Keratinocyte (primary cell): ENCODE measurements around the gene ACVR1C. TPM values are rescaled to one million over a fixed set of nuclear protein-coding genes. Genes with fewer than 3 reads are reported as not detected.

Source experiments
- DNase-seq: peaks from one replicate; pipeline ENCODE4 v3.0.0-alpha.2; 2011; ENCODE audit warnings: low read depth, missing footprints, low spot score
- FAIRE-seq: peaks from 2 replicates; lab custom pipeline; 2011; peaks lifted over from hg19 to GRCh38; lab: Jason Lieb, UNC
- H2AFZ ChIP-seq: 2 replicates; pipeline ENCODE4 v1.6.0; 2012; ENCODE audit warnings: low read length, control low read depth, inconsistent platforms; ENCODE audit not compliant: control insufficient read depth
- H3K27ac ChIP-seq: 2 replicates; pipeline ENCODE4 v1.5.1; 2011; ENCODE audit warnings: low read length; ENCODE audit not compliant: control insufficient read depth, insufficient read depth
- H3K27me3 ChIP-seq: 3 replicates; pipeline ENCODE4 v1.6.0; 2011; ENCODE audit warnings: low read length; ENCODE audit not compliant: control insufficient read depth, insufficient read depth; ENCODE audit errors: extremely low read depth
- H3K36me3 ChIP-seq, 2 experiments: 2 replicates in 1 of 2; 3 replicates in 1 of 2; pipeline ENCODE4 v1.5.1; 2011; ENCODE audit warnings: low read length in 2 of 2, mild to moderate bottlenecking in 1 of 2; ENCODE audit not compliant: control insufficient read depth in 2 of 2, insufficient read depth in 2 of 2; ENCODE audit errors: extremely low read depth in 1 of 2
- H3K4me1 ChIP-seq: 3 replicates; pipeline ENCODE4 v1.5.1; 2011; ENCODE audit warnings: low read length; ENCODE audit not compliant: control insufficient read depth, insufficient read depth; ENCODE audit errors: extremely low read depth
- H3K4me2 ChIP-seq: 3 replicates; pipeline ENCODE4 v1.6.0; 2011; ENCODE audit warnings: low read depth, low read length; ENCODE audit not compliant: control insufficient read depth, insufficient read depth; ENCODE audit errors: extremely low read depth
- H3K4me3 ChIP-seq, 3 experiments: fragments of 200-600 bp in 1 of 3; sonication (generic) in 1 of 3; 2 replicates in 2 of 3; 3 replicates in 1 of 3; pipeline ENCODE4 v1.5.1; 2011 to 2016; ENCODE audit warnings: low read length in 3 of 3, mild to moderate bottlenecking in 3 of 3, control low read depth in 2 of 3, inconsistent platforms in 1 of 3, low read depth in 1 of 3, mixed read lengths in 1 of 3, mixed run types in 1 of 3, moderate library complexity in 1 of 3; ENCODE audit not compliant: control insufficient read depth in 2 of 3, insufficient read depth in 2 of 3; ENCODE audit errors: extremely low read depth in 1 of 3
- H3K79me2 ChIP-seq: 2 replicates; pipeline ENCODE4 v1.6.0; 2012; ENCODE audit warnings: low read length; ENCODE audit not compliant: control insufficient read depth, insufficient read depth
- H3K9ac ChIP-seq: 3 replicates; pipeline ENCODE4 v1.6.0; 2011; ENCODE audit warnings: low read length; ENCODE audit not compliant: control insufficient read depth, insufficient read depth; ENCODE audit errors: extremely low read depth
- H3K9me1 ChIP-seq: 3 replicates; pipeline ENCODE4 v1.6.0; 2011; ENCODE audit warnings: low read length; ENCODE audit not compliant: control insufficient read depth, insufficient read depth; ENCODE audit errors: extremely low read depth
- H3K9me3 ChIP-seq: 2 replicates; pipeline ENCODE4 v1.5.1; 2012; ENCODE audit warnings: low read depth, low read length; ENCODE audit not compliant: control insufficient read depth
- H4K20me1 ChIP-seq: 3 replicates; pipeline ENCODE4 v1.6.0; 2011; ENCODE audit warnings: low read length; ENCODE audit not compliant: control insufficient read depth, insufficient read depth; ENCODE audit errors: extremely low read depth
- CTCF ChIP-seq, 3 experiments: IDR thresholded peaks in 1 of 3; conservative IDR thresholded peaks in 1 of 3; optimal IDR thresholded peaks in 1 of 3; 2 replicates in 2 of 3; 3 replicates in 1 of 3; pipeline versions ENCODE3 to v1.5.1; 2011; ENCODE audit warnings: low read length in 3 of 3, mild to moderate bottlenecking in 3 of 3, moderate library complexity in 2 of 3, control low read depth in 1 of 3, inconsistent platforms in 1 of 3; ENCODE audit not compliant: insufficient read depth in 2 of 3; ENCODE audit errors: extremely low read depth in 1 of 3
- EZH2 ChIP-seq: IDR thresholded peaks from one replicate; pipeline ENCODE4 v1.6.1; 2012; ENCODE audit warnings: inconsistent platforms, mild to moderate bottlenecking, low read length, moderate library complexity
- dilution Hi-C: fragments of 300-500 bp; cut with MboI; formaldehyde crosslinking; loops from one replicate; pipeline ENCODE4 v1.7.0; 2020; ENCODE audit warnings: low sequenced_read_pairs; ENCODE audit not compliant: extremely low pct_ligation_motif_present
- polyA plus RNA-seq, 5 experiments: library from polyadenylated mRNA; depleted of rRNA in 3 of 5; stranded (reverse) in 3 of 5; stranded (forward) in 1 of 5; unstranded in 1 of 5; fragments of >200 nt; gene quantifications; 1 replicate in 1 of 5; 2 replicates in 3 of 5; 3 replicates in 1 of 5; pipeline versions ENCODE4 v1.2.1 to v1.2.3, GENCODE V29; 2011 to 2012; ENCODE audit warnings: missing spikeins in 2 of 5, low read depth in 1 of 5, low replicate concordance in 1 of 5

The ACVR1C gene
- polyA plus RNA-seq, 1 donor (not counting 4 experiments of a cell fraction or from before 2014, with no cell fraction given), result 0.20 TPM

GRCh38 chr2:157538064-157538463 lies 90.6 kb downstream of the ACVR1C start:
- FAIRE-seq (no peak), DNase-seq (no peak)
- Histone ChIP-seq H3K4me3 (no peak overlapping the region), H3K79me2 (no peaks in the 10 kb centered on the region), H4K20me1 (no peaks in the 10 kb centered on the region), H3K9ac (no peak overlapping the region), H3K4me1 (no peaks in the 10 kb centered on the region), H3K9me3 (no peaks in the 10 kb centered on the region), H3K4me2 (no peak overlapping the region), H2AFZ (no peak overlapping the region), H3K9me1 (no peaks in the 10 kb centered on the region), H3K36me3 (no peaks in the 10 kb centered on the region), H3K27ac (no peak overlapping the region), H3K27me3 (no peaks in the 10 kb centered on the region)
- dilution Hi-C loops, result no loop called here
- TF ChIP-seq EZH2, result no peak

- Histone ChIP-seq H3K4me3 (no peak overlapping the region), H2AFZ (no peak overlapping the region), H3K4me2 (no peak overlapping the region), H3K4me1 (no peaks in the 10 kb centered on the region), H3K79me2 (no peaks in the 10 kb centered on the region), H3K27ac (no peak overlapping the region), H3K36me3 (no peaks in the 10 kb centered on the region), H3K9me3 (no peaks in the 10 kb centered on the region), H3K9ac (no peak overlapping the region), H4K20me1 (no peaks in the 10 kb centered on the region), H3K27me3 (peaks cover 1% of the 10 kb centered on the region), H3K9me1 (no peaks in the 10 kb centered on the region)
- no peak for TF ChIP-seq EZH2
- TF ChIP-seq CTCF (optimal IDR thresholded peaks at IDR 0.05 in 1 of 3, IDR thresholded peaks at IDR 0.05 in 1 of 3, conservative IDR thresholded peaks at IDR 0.05 in 1 of 3; ENCODE audit: extremely low read depth in 1 of 3, insufficient read depth in 2 of 3, low read length in 3 of 3), result no peak
- FAIRE-seq (no peak), DNase-seq (no peak)
- dilution Hi-C loops, result no loop called here
Observed at GRCh38 chr2:157536815-157537214, 91.8 kb downstream of the ACVR1C start.
